AG09309 (cell line): Measurements from ENCODE around the gene WDR20.

Experiments
- DNase-seq: peaks from one replicate; pipeline ENCODE4 v3.0.0-alpha.2; 2010; ENCODE audit warnings: low read depth
- H3K4me3 ChIP-seq: 2 replicates; pipeline ENCODE4 v1.5.1; 2011; ENCODE audit warnings: mild to moderate bottlenecking, low read depth, low read length, moderate library complexity; ENCODE audit not compliant: control insufficient read depth
- CTCF ChIP-seq: IDR thresholded peaks from 2 replicates; pipeline ENCODE4 v1.5.1; 2011; ENCODE audit warnings: mild to moderate bottlenecking, low read depth, low read length, inconsistent platforms; ENCODE audit not compliant: insufficient read depth, control insufficient read depth; ENCODE audit errors: missing control alignments

WDR20 gene

DNA sequence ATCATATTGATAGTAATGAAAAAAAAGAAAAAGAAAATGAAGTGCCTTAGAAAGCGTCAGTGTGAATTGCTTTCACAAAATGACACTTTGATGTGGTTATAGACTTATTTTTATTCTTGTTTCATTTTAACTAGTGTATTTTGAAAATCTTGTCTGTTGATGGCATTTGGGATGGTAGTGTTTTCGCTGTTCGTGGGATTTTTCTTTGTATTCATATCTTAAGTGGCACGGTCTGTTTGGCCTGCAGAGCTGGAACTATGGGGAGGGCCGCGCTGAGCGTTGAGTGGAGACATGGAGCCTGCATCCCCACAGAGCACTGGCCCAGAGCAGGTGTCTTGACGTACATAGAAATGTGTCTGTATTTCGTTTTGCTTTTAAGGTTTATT, 61.6 kb downstream of the WDR20 start:
- no peak for DNase-seq
- H3K4me3 ChIP-seq, result no peak overlapping the region
- no peak for TF ChIP-seq CTCF

DNA sequence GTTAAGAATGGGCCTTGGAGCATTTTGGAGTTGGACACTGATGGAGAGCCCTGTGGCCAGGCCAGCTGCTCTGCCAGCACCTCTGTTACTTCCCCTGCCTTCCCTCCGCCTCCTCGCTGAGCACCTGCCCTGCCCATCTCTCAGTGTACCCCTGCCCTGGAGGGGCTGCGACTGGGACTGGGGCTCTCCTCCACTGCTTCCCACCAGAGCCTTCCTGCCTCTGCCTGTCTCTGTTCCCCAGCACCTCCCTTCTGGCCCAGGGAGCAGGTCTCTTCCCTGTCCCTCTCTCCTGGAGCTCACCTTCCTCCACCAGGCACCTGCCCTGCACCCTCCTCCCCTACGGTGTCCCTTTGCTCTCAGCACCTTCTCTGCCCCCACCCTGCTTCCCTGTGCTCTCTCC, 62.1 kb downstream of the WDR20 start:
- TF ChIP-seq CTCF, result no peak
- no peak for DNase-seq
- no peak overlapping the region for H3K4me3 ChIP-seq

GRCh38 chr14:102202944-102203343, 63.2 kb downstream of the WDR20 start:
- H3K4me3 ChIP-seq, result no peak overlapping the region
- TF ChIP-seq CTCF, result no peak
- DNase-seq, result no peak

- H3K4me3 ChIP-seq, result no peak overlapping the region
- TF ChIP-seq CTCF, result no peak
- DNase-seq, result no peak
Measured at GRCh38 chr14:102203382-102203781, 63.7 kb downstream of the WDR20 start.

- no peak overlapping the region for H3K4me3 ChIP-seq
- no peak for DNase-seq
- no peak for TF ChIP-seq CTCF
Measured at GRCh38 chr14:102205560-102205959, 65.9 kb downstream of the WDR20 start.

DNA sequence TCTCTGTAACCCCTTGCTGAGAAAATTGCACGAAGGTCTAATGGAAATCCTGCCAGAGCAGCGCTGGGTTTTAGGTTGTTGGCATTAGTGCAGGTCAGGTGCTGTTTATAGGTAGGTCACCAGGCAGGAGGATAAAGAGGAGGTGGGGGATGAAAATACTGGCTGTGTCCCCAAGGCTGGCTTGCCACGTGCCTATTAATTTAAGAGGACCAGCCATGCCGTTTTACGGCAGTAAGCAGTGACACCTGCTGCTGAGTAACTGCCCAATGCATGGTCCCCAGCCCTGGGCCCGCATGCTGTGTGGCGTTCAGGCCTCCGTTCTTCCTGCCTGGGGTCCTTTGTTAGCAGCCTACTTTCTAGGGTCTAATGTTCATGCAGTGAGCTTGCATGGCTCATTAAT, 67.2 kb downstream of the WDR20 start:
- no peak for TF ChIP-seq CTCF
- H3K4me3 ChIP-seq, result no peak overlapping the region
- DNase-seq, result no peak

- H3K4me3 ChIP-seq, result no peak overlapping the region
- no peak for DNase-seq
- TF ChIP-seq CTCF, result no peak
Measured at GRCh38 chr14:102207831-102208365, 68.2 kb downstream of the WDR20 start.
